Stimulated activated CD8-positive, alpha-beta memory T cell treated with anti-CD3 and anti-CD28 coated beads, Interleukin-15, amount 100 ng/mL, for 1 hour (primary cell): ENCODE results near the gene CD22.

Experiments used
- DNase-seq: peaks from one replicate; pipeline ENCODE4 v3.0.0-alpha.2; 2020; ENCODE audit warnings: low read depth

The CD22 gene

GRCh38 chr19:35388277-35389054 lies 59.5 kb downstream of the CD22 start:
- DNase-seq, result no peak

GRCh38 chr19:35389192-35389861 lies 60.3 kb downstream of the CD22 start:
- no peak for DNase-seq

- DNase-seq, result no peak
Measured at GRCh38 chr19:35392742-35393715, 64.0 kb downstream of the CD22 start.

GRCh38 chr19:35395382-35396199 lies 66.6 kb downstream of the CD22 start:
- DNase-seq, result no peak

GRCh38 chr19:35396240-35396885 lies 67.4 kb downstream of the CD22 start:
- DNase-seq, result no peak
